A375 (cell line): ENCODE measurements around the gene GRN. TPM values are rescaled to one million over a fixed set of nuclear protein-coding genes. Genes with fewer than 3 reads are reported as not detected.

Source experiments
- small RNA-seq: library from RNA; depleted of rRNA; stranded (forward); fragments of <200 nt; gene quantifications from one replicate; pipeline ENCODE3, GENCODE V24; 2014
- total RNA-seq: library from RNA; depleted of rRNA; stranded (reverse); fragments of >200 nt; shearing (Covaris generic); gene quantifications from 2 replicates; pipeline ENCODE4 v1.2.3, GENCODE V29; 2014; rRNA removed

GRN gene
- total RNA-seq: 153 and 180 TPM in 2 replicates

GRCh38 chr17:44344939-44345453, at the start of gene GRN:
Gene GRN, plus strand, starts transcription at chr17:44345302. Its CDS starts 3,863 bp downstream, at chr17:44349165.

GRCh38 chr17:44308320-44308818, 36.7 kb upstream of the GRN start, which contains the start of gene RUNDC3A:
Gene RUNDC3A, plus strand, starts transcription at chr17:44308601. Its CDS starts 232 bp downstream, at chr17:44308833.

GRCh38 chr17:44324571-44325275, 20.4 kb upstream of the GRN start, which contains the start of gene SLC25A39:
Gene SLC25A39, minus strand, starts transcription at chr17:44324823. Its CDS starts 1,261 bp downstream, at chr17:44323562.

GRCh38 chr17:44363613-44364159, 18.6 kb downstream of the GRN start, which contains the start of gene FAM171A2:
Gene FAM171A2, minus strand, starts transcription at chr17:44363853. Its CDS starts 139 bp downstream, at chr17:44363714.

GRCh38 chr17:44389281-44389680, 44.2 kb downstream of the GRN start, which contains the start of gene ITGA2B:
Gene ITGA2B, minus strand, starts transcription at chr17:44389649. Its CDS starts 176 bp downstream, at chr17:44389473.

Small RNA genes lying within 50 kb of the gene (small RNA-seq; reads per million reads assigned to genes)
- gene RF00012 (0.54 reads per million, percentile 29 among the genes with 10 or more reads in this experiment), gene RNU6-453P (not detected)

Other genes with a start within 250 kb of the GRN start
- gene HDAC5, start 221.7 kb upstream of the GRN start, total RNA-seq: 62.8 and 63.2 TPM in 2 replicates
- 7.6 and 8.6 TPM in 2 replicates for gene HROB, start 203.4 kb upstream of the GRN start, total RNA-seq
- gene ASB16, start 174.6 kb upstream of the GRN start, total RNA-seq: not detected in 2 replicates
- 23.2 and 27.8 TPM in 2 replicates for gene TMUB2, start 158.3 kb upstream of the GRN start, total RNA-seq
- 53.0 and 54.7 TPM in 2 replicates for gene ATXN7L3, start 145.4 kb upstream of the GRN start, total RNA-seq
- 100 and 108 TPM in 2 replicates for gene UBTF, start 125.6 kb upstream of the GRN start, total RNA-seq
- not detected in 2 replicates for gene SLC4A1, start 77.2 kb upstream of the GRN start, total RNA-seq
- 0.79 and 2.6 TPM in 2 replicates for gene RUNDC3A, start 36.7 kb upstream of the GRN start, total RNA-seq
- 101 and 121 TPM in 2 replicates for gene SLC25A39, start 20.5 kb upstream of the GRN start, total RNA-seq
- 2.4 and 2.5 TPM in 2 replicates for gene FAM171A2, start 18.6 kb downstream of the GRN start, total RNA-seq
- gene ITGA2B, start 44.3 kb downstream of the GRN start, total RNA-seq: 0.05 and 0.34 TPM in 2 replicates
- 18.9 and 23.3 TPM in 2 replicates for gene GPATCH8, start 158.1 kb downstream of the GRN start, total RNA-seq
- 7.5 and 10.3 TPM in 2 replicates for gene FZD2, start 212.2 kb downstream of the GRN start, total RNA-seq